Embryonic facial prominence (tissue), 1 donor: ENCODE results near the gene ULBP2.
"Not testable (repeated sequence)": the region's sequence is repeated elsewhere in the genome, so short reads cannot be mapped to it uniquely, and the experiment has no call there.

ENCODE experiments used
- DNase-seq: peaks from one replicate; pipeline ENCODE4 v3.0.0-alpha.2; 2016; ENCODE audit errors: extremely low spot score

The ULBP2 gene

GRCh38 chr6:149925974-149926777, 15.6 kb upstream of the ULBP2 start:
- no peak for DNase-seq

GRCh38 chr6:149927025-149927424, 14.8 kb upstream of the ULBP2 start:
- DNase-seq = not testable (repeated sequence)

DNA sequence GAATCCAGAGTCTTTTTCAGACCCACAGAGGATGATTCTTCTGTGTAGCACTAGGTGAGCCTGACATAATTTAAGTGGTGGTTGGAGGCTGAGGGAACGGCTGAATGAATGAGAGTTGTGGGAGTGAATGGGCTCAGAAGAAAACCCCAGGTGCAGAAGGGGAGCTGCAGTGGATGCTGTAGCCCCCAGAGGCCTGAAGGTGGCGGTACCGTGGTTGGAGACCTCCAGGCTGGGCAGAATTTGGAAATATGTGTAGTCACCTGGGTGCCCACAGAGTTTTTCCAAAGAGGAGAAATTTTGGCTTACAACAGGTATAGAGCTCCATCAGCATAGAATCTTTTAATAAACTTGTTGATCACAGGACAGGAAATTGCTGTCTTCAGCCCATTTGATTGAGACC, 12.4 kb upstream of the ULBP2 start:
- no peak for DNase-seq

- no peak for DNase-seq
Measured at GRCh38 chr6:149931501-149931900, 10.3 kb upstream of the ULBP2 start.

DNA sequence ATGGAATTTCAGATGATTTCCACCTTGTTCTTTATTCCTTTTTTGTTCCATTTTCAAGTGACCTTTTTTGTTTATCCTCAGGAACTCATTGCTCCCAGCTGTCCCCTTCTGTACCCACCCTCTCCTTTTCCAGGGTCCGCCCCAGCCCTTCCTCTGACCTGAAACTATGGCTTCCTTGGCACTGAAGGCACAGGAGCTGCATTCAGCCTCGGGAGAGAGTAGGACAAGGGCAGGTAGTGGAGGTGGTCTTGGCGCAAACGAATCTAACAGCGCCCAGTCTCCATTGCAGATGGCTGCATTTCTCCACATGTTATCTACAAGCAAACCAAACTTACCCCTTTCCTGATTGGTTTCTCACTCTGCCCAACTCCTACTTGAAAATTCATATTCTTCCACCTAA, 8.8 kb upstream of the ULBP2 start:
- no peak for DNase-seq

DNA sequence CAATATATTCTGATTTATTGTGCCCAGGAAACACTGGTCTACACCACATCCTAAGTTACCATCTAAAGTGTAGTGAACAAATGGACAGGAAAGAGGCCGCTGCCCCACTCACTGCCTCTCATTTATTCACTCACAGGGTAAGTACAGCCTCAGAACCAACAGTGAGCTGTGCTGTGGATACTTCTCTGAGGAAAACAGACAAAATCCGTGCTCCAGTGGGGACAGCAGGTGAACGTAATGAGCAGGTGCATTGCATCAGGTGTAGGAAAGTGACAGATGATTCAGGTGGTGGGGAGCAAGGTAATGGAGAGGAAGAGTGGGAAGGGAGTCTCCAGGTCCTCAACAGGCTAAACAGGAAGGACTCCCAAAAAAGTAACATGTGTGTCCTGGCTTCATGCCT, 8.4 kb upstream of the ULBP2 start:
- no peak for DNase-seq

GRCh38 chr6:149934249-149935156, 7.3 kb upstream of the ULBP2 start:
- DNase-seq = no peak

GRCh38 chr6:149935246-149935645, 6.6 kb upstream of the ULBP2 start:
- no peak for DNase-seq

DNA sequence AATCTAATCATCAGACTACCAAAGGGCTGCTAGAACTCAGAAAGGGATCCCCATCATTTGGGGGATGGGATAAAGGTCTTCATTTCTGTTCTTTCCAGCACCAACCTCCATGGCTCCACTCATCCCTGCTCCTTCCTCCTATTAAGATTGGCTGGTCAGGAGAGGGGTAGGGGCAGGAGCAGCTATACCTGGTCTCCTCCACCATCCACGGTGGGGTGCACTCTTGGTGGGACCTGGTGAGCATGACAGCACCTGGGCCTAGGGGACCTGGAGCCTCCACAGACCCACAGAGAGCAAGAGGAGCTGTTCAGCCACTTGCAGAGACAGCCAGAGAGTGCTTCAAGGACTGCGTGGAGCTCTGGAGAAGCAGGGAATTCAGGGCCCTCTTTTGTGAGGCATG, 6.1 kb upstream of the ULBP2 start:
- no peak for DNase-seq

GRCh38 chr6:149936743-149937142, 5.1 kb upstream of the ULBP2 start:
- no peak for DNase-seq

DNA sequence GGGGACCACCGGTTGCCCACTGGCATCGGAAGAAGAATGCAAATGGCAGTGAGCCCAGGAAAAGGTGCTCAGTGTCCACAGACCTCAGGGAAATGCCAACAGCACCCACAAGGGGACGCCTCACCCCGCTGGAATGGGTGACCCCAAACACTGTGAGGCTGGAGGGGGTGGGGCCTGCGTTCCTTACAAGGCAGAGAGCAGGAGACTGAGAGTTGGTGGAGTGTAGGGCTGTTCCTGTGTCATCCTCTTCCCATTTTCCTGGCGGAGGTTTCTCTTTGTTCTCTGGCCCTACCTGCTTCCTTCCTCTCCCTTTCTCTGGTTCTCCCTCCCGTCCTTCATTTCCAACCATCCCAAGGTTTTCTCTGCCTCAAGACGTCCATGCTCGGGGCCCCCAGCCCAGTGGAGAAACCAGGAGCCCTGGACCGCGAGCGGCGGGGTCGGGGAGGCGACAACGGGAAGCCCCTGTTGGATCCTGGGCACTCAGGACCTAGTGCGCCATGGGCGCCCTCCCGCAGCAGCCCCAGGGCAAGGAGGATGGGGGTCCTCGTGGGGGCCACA, 3.7 kb upstream of the ULBP2 start:
- not testable (repeated sequence) for DNase-seq

DNA sequence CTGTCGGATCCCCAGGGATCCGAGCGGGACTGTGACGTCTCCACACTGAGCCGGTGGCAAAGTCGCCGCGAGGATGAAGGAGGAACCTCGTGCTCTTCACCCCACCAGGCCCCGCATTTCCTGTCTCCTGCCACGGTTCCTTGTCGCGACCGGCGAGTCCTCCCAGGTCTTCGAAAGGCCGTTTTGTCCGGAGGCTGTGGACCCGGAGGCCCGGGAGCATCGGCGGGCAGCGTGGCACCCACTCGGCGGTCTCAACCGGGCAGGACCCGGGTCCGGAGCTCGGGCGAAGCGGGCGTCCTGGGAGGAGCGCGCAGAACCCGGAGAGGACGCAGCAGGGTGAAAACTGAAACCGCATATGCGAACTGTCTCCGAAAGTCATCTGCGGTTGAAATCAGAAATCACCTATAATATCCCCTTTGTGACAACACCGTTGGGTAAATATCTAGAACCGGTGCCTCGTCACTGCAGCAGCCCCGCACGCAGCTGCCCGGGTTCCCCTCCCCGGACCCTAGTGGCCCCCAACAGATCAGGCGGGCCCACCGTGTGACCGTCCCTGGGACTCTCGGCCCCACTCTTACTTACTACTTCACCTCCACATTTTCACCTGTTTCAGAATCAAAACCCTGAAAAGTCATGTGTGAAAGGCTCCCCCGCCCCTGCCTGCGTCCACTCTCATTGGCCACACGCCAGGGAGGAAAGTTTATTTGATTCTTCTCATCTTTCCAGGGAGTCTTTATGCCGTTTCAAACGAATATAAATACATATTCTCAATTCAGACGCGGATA, 3.1 kb upstream of the ULBP2 start:
- DNase-seq = no peak

- no peak for DNase-seq
Measured at GRCh38 chr6:149939356-149939648, 2.5 kb upstream of the ULBP2 start.

DNA sequence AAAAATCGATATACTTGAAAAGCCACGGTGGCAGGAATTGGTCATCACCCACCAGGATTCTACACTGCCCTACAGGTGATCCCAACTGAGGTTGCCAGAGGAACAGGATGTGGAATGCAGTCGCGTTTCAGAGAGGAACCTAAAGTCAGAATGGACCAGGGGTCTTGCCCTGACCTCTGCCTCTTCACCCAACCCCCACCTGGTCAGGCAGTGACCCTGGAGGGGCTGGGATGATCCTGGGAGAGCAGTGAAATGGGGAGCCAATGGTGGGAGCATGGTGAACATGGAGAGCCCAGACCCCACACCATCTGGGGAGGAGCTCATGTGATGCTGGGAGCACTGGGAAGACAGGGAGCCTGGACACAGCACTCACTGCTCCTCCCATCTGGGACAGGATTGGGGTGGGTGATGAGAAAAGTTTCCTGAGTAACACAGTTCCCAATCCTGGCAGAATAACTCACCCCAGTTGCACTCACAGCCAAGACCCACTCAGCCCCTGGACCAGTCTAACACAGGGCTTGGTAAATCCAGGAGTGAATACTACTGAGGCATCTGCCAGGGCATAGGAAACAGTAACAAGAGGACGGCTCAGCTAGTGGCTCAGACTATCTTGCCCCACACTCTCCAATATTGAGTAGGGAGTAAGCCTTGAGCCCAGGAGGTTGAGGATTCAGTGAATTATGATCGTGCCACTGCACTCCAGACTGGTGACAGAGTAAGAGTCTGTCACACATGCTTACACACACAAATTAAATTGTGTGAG, 1.7 kb upstream of the ULBP2 start:
- DNase-seq = no peak

DNA sequence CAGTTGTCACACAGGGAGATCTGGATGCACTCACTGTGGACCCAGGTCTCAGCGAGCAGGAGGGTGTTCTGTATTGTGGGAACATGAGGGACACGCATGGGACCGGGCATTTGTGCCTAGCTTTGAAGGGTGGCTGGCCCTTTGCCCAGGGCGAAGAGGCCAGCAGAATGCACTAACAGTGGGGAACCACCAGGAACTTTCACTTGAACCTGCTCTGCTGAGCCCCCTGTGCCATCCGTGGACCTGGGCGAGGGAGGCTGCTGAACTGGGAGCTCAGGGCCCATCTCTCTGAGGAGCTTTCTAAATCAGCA, 1.2 kb upstream of the ULBP2 start:
- no peak for DNase-seq

DNA sequence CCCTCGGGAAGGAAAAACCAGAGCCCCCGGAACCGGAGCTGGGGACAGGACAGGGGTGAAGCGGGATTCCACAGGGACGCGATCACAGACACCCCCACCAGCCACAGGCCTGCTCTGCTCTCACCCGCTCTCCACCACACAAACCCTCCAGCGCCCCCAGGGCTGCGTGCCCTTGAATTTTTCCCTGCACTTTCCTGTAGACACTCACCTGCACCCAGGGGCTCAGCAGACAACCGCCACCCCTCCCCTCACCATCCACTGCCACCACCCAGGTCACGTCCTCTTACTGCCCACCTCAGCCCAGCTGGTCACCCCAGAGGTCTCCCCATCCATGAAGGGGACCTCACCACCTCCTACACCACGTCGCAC, 631 bp downstream of the ULBP2 start:
- no peak for DNase-seq

- not testable (repeated sequence) for DNase-seq
Measured at GRCh38 chr6:149943321-149943720, 1.5 kb downstream of the ULBP2 start.

- DNase-seq = not testable (repeated sequence)
Measured at GRCh38 chr6:149945276-149945675, 3.5 kb downstream of the ULBP2 start.

DNA sequence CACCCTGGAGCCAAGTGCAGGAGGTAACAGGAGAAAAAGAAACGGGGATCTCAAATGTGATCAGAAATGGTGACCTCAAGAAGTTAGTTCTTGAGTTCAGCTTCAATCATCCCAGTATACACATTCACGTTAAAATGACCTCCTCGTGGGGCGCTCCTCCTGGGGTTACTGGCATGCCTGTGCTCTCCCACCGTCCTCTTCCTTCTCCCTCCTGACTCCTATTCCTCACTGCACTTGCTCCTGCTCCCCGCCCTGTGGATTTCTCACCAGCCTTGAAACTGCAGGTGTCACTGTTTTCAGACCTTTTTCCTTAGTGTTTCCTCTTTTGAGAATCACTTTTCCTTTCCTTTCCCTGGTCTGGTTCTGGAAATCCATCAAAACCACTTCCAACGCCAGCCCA, 4.8 kb downstream of the ULBP2 start:
- DNase-seq = not testable (repeated sequence)

DNA sequence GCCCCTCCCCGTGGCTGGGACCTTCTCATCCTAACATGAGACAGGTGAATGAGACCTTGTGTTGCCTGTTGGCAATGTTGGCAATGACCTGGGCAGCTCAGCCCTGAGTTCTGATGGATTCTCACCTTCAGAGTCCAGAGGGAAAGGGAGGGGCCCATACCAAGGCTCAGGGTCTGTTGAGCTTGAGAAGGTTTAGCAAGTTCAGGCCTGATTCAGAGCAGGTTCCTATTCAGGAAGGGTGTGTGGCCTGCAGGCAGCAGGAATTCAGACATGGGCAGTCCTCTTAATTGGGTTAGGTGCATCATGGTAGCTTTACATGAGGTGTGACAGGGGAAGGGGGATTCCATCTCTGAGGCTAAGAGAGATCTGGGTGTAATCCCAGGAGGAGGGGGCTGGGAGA, 5.7 kb downstream of the ULBP2 start:
- DNase-seq = not testable (repeated sequence)

- DNase-seq = no peak
Measured at GRCh38 chr6:149948011-149948410, 6.2 kb downstream of the ULBP2 start.

DNA sequence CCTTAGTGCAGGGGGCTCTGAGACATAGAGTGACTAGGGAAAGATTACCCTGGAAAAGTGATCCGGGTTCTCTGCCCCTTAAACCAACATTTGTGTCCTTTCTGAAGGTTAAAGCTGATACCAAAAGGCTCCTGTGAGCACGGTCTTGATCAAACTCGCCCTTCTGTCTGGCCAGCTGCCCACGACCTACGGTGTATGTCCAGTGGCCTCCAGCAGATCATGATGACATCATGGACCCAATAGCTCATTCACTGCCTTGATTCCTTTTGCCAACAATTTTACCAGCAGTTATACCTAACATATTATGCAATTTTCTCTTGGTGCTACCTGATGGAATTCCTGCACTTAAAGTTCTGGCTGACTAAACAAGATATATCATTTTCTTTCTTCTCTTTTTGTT, 6.8 kb downstream of the ULBP2 start:
- no peak for DNase-seq
